H9 (cell line): ENCODE data around the gene TNXB. TPM values are rescaled to one million over a fixed set of nuclear protein-coding genes. Genes with fewer than 3 reads are reported as not detected.
"Not testable (repeated sequence)": the region's sequence is repeated elsewhere in the genome, so short reads cannot be mapped to it uniquely, and the experiment has no call there.

Experiments used
- DNase-seq: peaks from one replicate; pipeline ENCODE4 v3.0.0-alpha.2; 2017
- H2AFZ ChIP-seq: one replicate; pipeline ENCODE4 v1.6.1; 2013; ENCODE audit warnings: mild to moderate bottlenecking, low read length, control low read depth, moderate library complexity
- H2AK5ac ChIP-seq: 2 replicates; pipeline ENCODE4 v1.6.1; 2013; ENCODE audit warnings: low read length, control low read depth, mixed read lengths; ENCODE audit not compliant: insufficient read length
- H2BK120ac ChIP-seq: one replicate; pipeline ENCODE4 v1.6.1; 2013; ENCODE audit warnings: low read depth, mild to moderate bottlenecking, low read length, control low read depth, inconsistent platforms; ENCODE audit not compliant: poor library complexity, severe bottlenecking
- H2BK12ac ChIP-seq: 2 replicates; pipeline ENCODE4 v1.6.1; 2013; ENCODE audit warnings: low read length, control low read depth, mixed read lengths, low read depth; ENCODE audit not compliant: insufficient read length
- H2BK15ac ChIP-seq: 2 replicates; pipeline ENCODE4 v1.6.1; 2013; ENCODE audit warnings: low read depth, low read length, control low read depth
- H2BK20ac ChIP-seq: one replicate; pipeline ENCODE4 v1.6.1; 2013; ENCODE audit warnings: low read depth, mild to moderate bottlenecking, low read length, control low read depth, inconsistent platforms; ENCODE audit not compliant: poor library complexity, severe bottlenecking
- H2BK5ac ChIP-seq: 2 replicates; pipeline ENCODE4 v1.6.1; 2013; ENCODE audit warnings: low read length, control low read depth, mixed read lengths; ENCODE audit not compliant: insufficient read length
- H3K14ac ChIP-seq: 2 replicates; pipeline ENCODE4 v1.6.1; 2013; ENCODE audit warnings: low read length, control low read depth; ENCODE audit not compliant: insufficient read depth
- H3K18ac ChIP-seq: 2 replicates; pipeline ENCODE4 v1.6.1; 2013; ENCODE audit warnings: low read depth, mild to moderate bottlenecking, mixed read lengths, low read length, control low read depth; ENCODE audit not compliant: insufficient read length
- H3K23ac ChIP-seq: 2 replicates; pipeline ENCODE4 v1.6.1; 2013; ENCODE audit warnings: low read length, control low read depth, mixed read lengths, low read depth; ENCODE audit not compliant: insufficient read length
- H3K23me2 ChIP-seq: 2 replicates; pipeline ENCODE4 v1.6.1; 2013; ENCODE audit warnings: low read depth, mild to moderate bottlenecking, mixed read lengths, low read length, control low read depth; ENCODE audit not compliant: insufficient read length, poor library complexity, severe bottlenecking
- H3K27ac ChIP-seq: 2 replicates; pipeline ENCODE4 v1.5.1; 2013; ENCODE audit warnings: low read length, control low read depth, mixed read lengths, low read depth; ENCODE audit not compliant: insufficient read length
- H3K27me3 ChIP-seq: 2 replicates; pipeline ENCODE4 v1.6.1; 2013; ENCODE audit warnings: low read length, control low read depth, inconsistent platforms; ENCODE audit not compliant: insufficient read depth
- H3K4ac ChIP-seq: 2 replicates; pipeline ENCODE4 v1.6.1; 2013; ENCODE audit warnings: low read depth, mild to moderate bottlenecking, control low read depth, inconsistent platforms, low read length, moderate library complexity
- H3K4me1 ChIP-seq: 2 replicates; pipeline ENCODE4 v1.6.1; 2013; ENCODE audit warnings: low read length, control low read depth, inconsistent platforms; ENCODE audit not compliant: insufficient read depth
- H3K4me2 ChIP-seq: 2 replicates; pipeline ENCODE4 v1.6.1; 2013; ENCODE audit warnings: low read length, control low read depth, mixed read lengths; ENCODE audit not compliant: insufficient read length, insufficient read depth
- H3K56ac ChIP-seq: 2 replicates; pipeline ENCODE4 v1.6.1; 2013; ENCODE audit warnings: low read depth, mild to moderate bottlenecking, mixed read lengths, low read length, control low read depth; ENCODE audit not compliant: insufficient read length
- H3K79me1 ChIP-seq: 2 replicates; pipeline ENCODE4 v1.6.1; 2013; ENCODE audit warnings: low read depth, mild to moderate bottlenecking, moderate library complexity, low read length, control low read depth, inconsistent platforms; ENCODE audit not compliant: insufficient read depth, poor library complexity, severe bottlenecking
- H3K79me2 ChIP-seq: 2 replicates; pipeline ENCODE4 v1.6.1; 2013; ENCODE audit warnings: low read length, control low read depth, inconsistent platforms; ENCODE audit not compliant: insufficient read depth
- H3K9ac ChIP-seq: 2 replicates; pipeline ENCODE4 v1.6.1; 2013; ENCODE audit warnings: low read length, control low read depth, mixed read lengths; ENCODE audit not compliant: insufficient read length; ENCODE audit errors: extremely low read depth
- H3K9me3 ChIP-seq: one replicate; pipeline ENCODE4 v1.6.1; 2013; ENCODE audit warnings: low read depth, low read length, inconsistent platforms; ENCODE audit not compliant: control insufficient read depth
- H3T11ph ChIP-seq: one replicate; pipeline ENCODE4 v1.6.1; 2013; ENCODE audit warnings: mild to moderate bottlenecking, low read length, control low read depth, inconsistent platforms
- H4K20me1 ChIP-seq: one replicate; pipeline ENCODE4 v1.6.1; 2013; ENCODE audit not compliant: control insufficient read depth, insufficient read length, insufficient read depth
- H4K5ac ChIP-seq: 2 replicates; pipeline ENCODE4 v1.6.1; 2013; ENCODE audit warnings: low read depth, mild to moderate bottlenecking, mixed read lengths, low read length, control low read depth; ENCODE audit not compliant: insufficient read length
- H4K8ac ChIP-seq: replicated peaks from 2 replicates; pipeline ENCODE4 v1.6.1; 2013; ENCODE audit warnings: low read length, control low read depth, mixed read lengths, low read depth; ENCODE audit not compliant: insufficient read length
- H4K91ac ChIP-seq: 2 replicates; pipeline ENCODE4 v1.6.1; 2013; ENCODE audit warnings: low read depth, mild to moderate bottlenecking, moderate library complexity, mixed read lengths, low read length, control low read depth; ENCODE audit not compliant: insufficient read length
- H3K27ac Mint-ChIP-seq, 3 experiments: 2 replicates in 2 of 3; 3 replicates in 1 of 3; pipeline ENCODE4 v1.8.0; 2020 to 2021; ENCODE audit warnings: mixed read lengths in 3 of 3, mild to moderate bottlenecking in 1 of 3, moderate library complexity in 1 of 3
- H3K27me3 Mint-ChIP-seq: 2 replicates; pipeline ENCODE4 v1.8.0; 2021; ENCODE audit warnings: low read depth, mild to moderate bottlenecking, moderate library complexity, mixed read lengths
- H3K36me3 Mint-ChIP-seq, 3 experiments: 2 replicates in 2 of 3; 3 replicates in 1 of 3; pipeline ENCODE4 v1.8.0; 2020 to 2021; ENCODE audit warnings: low read depth in 3 of 3, mixed read lengths in 3 of 3; ENCODE audit not compliant: insufficient read depth in 1 of 3
- H3K4me1 Mint-ChIP-seq, 2 experiments: 2 replicates each; pipeline ENCODE4 v1.8.0; 2020; ENCODE audit warnings: mixed read lengths in 2 of 2
- H3K4me3 Mint-ChIP-seq, 2 experiments: 2 replicates in 1 of 2; 3 replicates in 1 of 2; pipeline ENCODE4 v1.8.0; 2020 to 2021; ENCODE audit warnings: mild to moderate bottlenecking in 2 of 2, mixed read lengths in 2 of 2, moderate library complexity in 1 of 2
- H3K9me3 Mint-ChIP-seq, 2 experiments: 2 replicates in 1 of 2; 3 replicates in 1 of 2; pipeline ENCODE4 v1.8.0; 2020; ENCODE audit warnings: mild to moderate bottlenecking in 2 of 2, mixed read lengths in 2 of 2, moderate library complexity in 1 of 2
- WGBS: extraction: QIAGEN DNeasy Blood & Tissue Kit; methylation state at CpG from one replicate; pipeline ENCODE4 v1.1.7; 2013; ENCODE audit warnings: missing lambda C conversion rate, low lambda C conversion rate, mixed read lengths; ENCODE audit not compliant: insufficient read length; ENCODE audit errors: extremely low coverage; 5-methylcytosine and 5-hydroxymethylcytosine counted together
- total RNA-seq: library from RNA; stranded (reverse); gene quantifications from 2 replicates; pipeline ENCODE4 v1.2.1, GENCODE V29; 2021

The TNXB gene
- total RNA-seq, 1 experiment from 2014 or later: 5.0 TPM

- not testable (repeated sequence) for H3K4me1 ChIP-seq, H2BK120ac ChIP-seq, H3K27me3 ChIP-seq, H3T11ph ChIP-seq, H4K20me1 ChIP-seq, H4K91ac ChIP-seq, H3K27me3 Mint-ChIP-seq, H3K4me2 ChIP-seq, H3K4me3 Mint-ChIP-seq, H3K9me3 ChIP-seq, H3K79me2 ChIP-seq, H3K36me3 Mint-ChIP-seq, H3K23ac ChIP-seq, H2BK20ac ChIP-seq, H3K18ac ChIP-seq, H2BK5ac ChIP-seq, H3K27ac Mint-ChIP-seq, H3K9ac ChIP-seq, H3K79me1 ChIP-seq, H3K9me3 Mint-ChIP-seq, H3K27ac ChIP-seq, H2BK12ac ChIP-seq, H2BK15ac ChIP-seq, H3K23me2 ChIP-seq, H3K56ac ChIP-seq, H4K8ac ChIP-seq, H2AK5ac ChIP-seq, H3K4ac ChIP-seq, H2AFZ ChIP-seq, H4K5ac ChIP-seq, H3K14ac ChIP-seq
- peak; percentile 20 for DNase-seq
- H3K4me1 Mint-ChIP-seq: peaks cover 2 to 11% of the 10 kb centered on the region in 2 experiments; a peak in 3 of 4 replicates
- WGBS: no CpG with 5 or more reads among the region's 21 CpGs
These were observed 60.0 kb downstream of the TNXB start for GRCh38 chr6:32049149-32049548.
